NCI-H226 (cell line): ENCODE measurements around the gene SPATA2.
"Not testable (repeated sequence)": the region's sequence is repeated elsewhere in the genome, so short reads cannot be mapped to it uniquely, and the experiment has no call there.

ENCODE experiments used
- DNase-seq: peaks from one replicate; pipeline ENCODE4 v3.0.0-alpha.2; 2015

SPATA2 gene

DNA sequence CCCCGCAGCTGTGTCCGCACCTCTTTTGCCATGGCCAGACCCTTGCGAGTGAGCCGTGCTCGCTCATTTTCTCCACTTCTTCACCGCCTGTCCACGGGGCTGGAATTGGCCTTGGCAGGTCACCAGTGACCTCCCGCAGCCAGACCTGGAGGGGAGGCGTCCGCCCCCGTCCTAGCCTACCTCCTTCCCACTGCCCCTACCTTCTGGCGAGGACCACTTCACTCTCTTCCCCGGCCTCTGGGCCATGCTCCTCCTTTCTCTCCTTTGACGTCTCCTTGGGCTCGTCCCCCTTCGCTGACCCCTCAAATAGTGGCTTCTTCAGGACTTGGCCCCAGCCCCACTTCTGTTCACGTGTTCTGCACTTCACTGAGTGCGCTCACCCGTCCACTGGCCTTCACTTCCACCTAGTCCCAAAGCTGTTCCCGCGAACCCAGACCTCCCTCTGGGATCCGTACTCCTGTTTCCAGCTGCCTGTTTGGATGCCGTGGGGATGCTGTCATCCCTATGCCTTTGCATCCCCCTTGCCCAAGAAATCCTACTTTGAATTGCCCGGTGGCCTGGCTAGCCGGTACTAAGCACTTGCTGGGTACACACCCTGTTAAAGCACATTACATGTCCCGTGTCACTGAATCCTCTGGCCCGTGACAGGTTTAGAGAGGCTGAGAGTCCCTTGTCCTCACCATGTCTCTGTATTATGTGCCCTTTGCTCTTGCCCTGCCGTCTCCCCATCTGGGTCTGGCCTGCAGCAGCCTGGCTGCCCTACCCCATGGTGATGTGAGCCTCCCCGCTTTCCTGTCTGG lies 33.0 kb downstream of the SPATA2 start:
- no peak for DNase-seq

- DNase-seq = no peak
These were observed 34.4 kb downstream of the SPATA2 start for GRCh38 chr20:49880724-49881445.

DNA sequence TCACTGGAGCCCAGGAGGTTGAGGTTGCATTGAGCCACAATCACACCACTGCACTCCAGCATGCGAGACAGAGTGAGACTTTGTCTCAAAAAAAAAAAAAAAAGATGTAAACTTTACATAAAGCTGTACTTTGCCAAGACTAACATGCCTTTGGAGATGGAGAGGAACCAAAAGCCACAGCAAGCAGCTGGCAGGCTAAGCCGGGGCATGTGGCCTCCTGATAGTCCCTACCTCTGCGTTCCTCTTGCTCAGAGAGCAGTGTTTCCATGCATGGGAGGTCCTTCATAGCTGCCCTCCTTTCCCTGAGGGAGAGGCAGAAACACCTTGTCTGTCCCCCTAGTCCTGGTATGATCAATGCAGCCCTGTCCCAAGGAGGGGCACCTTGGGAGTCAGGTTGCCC lies 35.2 kb downstream of the SPATA2 start:
- no peak for DNase-seq

DNA sequence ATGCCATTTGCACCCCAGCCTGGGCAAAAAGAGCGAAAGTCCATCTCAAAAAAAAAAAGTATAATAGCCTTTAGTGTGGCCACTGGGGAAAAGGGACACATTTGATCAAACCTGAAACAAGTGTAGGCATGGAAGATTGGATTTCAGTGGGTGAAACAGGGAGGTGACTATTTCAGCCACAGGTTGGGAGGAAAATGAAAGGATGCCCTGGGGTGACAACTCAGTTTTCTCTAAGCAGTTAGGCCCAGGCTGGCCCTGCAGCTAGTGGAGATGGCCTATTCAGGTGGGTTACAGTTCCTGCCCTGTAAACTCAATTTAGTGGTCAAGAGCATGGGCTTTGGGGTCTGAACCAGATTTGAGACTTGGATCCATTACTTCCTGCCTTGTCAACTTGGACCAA lies 36.4 kb downstream of the SPATA2 start:
- no peak for DNase-seq

DNA sequence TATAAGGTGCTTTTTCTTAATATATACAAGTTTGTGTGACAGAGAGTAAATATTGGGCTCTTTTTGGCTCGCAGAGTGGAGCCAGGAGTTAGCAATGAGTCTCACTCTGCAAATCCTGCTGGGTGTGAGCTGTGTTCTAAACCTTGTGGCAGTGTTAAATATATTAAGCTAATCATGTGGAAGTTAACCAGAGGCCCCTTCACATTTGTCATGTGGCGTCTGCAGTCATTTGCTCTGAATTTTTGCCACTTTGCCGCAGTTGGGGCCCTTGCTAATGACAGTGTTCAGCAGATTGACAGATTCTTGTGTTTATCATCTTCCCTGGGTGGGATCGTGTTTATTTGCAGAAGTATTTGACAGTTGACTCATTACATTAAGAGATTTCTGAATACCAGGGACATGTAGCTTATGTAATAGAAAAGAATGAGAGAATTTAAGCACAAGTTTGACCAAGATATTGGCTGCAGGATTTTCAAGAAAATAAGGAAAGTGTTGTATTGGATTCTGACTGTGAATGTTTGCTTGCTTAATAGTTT lies 37.9 kb downstream of the SPATA2 start:
- DNase-seq = no peak

- DNase-seq = no peak
These were observed 40.6 kb downstream of the SPATA2 start for GRCh38 chr20:49874696-49875095.

DNA sequence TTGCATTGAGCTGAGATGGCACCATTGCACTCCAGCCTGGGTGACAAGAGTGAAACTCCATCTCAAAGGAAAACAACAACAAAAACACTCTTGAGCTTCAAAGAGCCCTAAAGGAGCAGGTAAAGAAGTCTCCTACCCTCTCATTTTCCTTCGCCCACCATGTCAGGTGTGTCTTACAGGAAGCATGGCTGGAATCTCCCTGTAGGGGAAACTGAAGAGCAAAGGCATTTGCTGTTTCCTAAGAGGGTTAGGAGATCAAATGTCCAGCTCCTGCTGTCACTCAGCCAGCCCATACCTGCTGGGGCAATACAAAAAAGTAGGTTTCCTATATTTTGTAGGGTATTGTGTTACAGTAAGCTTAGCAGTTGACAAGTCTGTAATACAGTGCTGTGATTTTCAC lies 43.3 kb downstream of the SPATA2 start:
- no peak for DNase-seq

- no peak for DNase-seq
These were observed 43.9 kb downstream of the SPATA2 start for GRCh38 chr20:49871391-49871948.

DNA sequence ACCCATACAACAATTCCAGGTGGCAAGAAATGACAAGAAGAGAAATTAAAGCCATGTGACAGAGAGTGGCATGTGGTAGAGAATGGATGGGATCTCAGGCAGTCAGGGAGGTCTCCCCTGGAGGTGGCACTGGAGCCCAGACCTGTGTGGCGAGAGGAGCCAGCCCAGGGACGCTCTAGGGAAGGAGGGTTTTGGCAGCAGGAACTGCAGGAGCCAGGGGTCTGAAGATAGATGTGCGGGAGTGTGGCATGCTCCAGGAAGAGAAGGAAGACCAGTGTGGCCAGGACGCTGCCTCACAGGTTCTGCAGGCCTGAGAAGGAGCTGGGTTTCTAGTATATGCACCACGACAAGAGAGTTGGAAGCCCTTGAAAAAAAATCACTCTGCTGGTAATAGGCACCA lies 45.1 kb downstream of the SPATA2 start:
- DNase-seq = no peak

DNA sequence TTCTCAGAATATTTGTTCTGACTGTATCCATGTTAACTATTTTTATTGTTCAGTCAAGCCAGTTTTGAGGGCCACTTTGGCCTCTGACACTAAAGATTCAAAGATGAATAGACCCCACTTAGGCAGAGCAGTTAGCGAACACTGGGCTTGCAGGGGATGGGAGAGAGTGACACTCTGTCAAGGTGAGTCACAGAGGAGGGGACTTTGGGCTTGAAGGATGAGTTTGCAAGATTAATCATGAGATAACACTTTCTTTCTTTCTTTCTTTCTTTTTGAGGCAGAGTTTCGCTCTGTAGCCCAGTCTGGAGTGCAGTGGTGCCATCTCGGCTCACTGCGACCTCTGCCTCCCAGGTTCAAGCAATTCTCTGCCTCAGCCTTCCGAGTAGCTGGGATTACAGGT lies 46.4 kb downstream of the SPATA2 start:
- DNase-seq = no peak

DNA sequence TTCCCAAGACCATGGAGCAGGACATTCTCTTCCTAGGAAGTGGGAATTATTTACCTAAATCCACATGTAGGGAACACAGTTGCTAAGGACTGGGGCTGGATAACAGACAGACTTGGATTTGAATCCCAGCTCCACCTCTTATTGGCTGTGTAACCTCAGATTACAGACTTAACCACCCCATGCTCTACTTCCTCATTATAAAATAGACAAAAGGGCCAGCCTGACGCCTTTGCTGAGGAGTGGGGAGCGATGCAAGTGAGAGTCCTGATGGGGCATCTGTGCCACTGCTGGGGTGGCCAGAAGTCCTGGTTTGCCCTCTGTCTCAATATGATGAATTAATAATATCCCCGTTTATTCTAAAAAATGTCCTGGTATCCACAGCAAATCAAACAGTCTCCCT lies 46.8 kb downstream of the SPATA2 start:
- DNase-seq = no peak

GRCh38 chr20:49867453-49868215 lies 47.7 kb downstream of the SPATA2 start:
- DNase-seq = no peak

- no peak for DNase-seq
These were observed 49.3 kb downstream of the SPATA2 start for GRCh38 chr20:49866051-49866450.

DNA sequence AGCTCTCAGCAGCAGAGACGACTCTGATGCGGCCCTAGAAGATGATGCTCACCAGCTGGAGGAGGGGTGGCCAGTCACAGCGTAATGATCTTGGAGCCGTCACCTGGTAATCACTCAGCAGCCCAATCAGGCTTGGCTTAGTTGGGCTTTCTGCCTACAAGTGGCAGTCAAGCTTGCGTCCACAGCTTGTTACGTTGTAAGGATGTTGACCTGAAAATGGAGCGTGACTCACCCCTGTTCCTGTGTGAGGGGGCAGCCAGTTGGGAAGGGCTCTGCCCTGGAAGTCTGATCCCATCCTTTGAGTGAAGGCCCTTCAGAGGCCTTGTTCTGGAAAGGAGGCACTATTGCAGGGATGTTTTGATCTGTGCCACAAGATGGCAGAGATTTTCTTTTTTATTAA lies 49.8 kb downstream of the SPATA2 start:
- DNase-seq = no peak

- DNase-seq = no peak
These were observed 51.7 kb downstream of the SPATA2 start for GRCh38 chr20:49863666-49864065.

DNA sequence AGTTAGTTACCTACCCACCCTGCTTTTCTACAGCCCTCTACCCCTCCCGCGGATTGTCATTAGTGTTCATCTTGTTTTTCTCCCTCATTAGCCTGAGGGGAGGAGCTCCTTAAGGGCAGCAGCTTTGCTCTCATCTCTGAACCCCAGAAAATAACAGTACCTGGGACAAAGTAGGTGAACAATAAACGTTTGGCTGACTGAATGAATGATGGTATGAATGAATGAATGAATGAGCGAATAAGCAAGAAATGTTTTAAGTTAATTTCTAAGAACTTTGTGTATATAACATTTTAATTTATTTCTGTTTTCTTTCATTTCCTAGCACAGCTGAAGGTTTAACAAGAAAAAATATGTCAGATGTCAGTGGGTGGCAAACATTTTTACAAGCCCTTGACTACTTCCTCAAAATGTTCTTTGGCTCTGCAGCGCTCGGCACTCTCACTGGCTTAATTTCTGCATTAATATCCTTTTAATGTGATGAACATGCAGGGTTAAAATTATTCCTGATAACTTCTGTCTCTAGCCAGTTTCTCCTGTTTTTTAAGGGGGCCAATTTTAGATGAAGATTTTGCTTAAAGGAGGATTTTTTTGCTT lies 52.6 kb downstream of the SPATA2 start:
- DNase-seq = no peak

GRCh38 chr20:49861232-49861631 lies 54.1 kb downstream of the SPATA2 start:
- not testable (repeated sequence) for DNase-seq

DNA sequence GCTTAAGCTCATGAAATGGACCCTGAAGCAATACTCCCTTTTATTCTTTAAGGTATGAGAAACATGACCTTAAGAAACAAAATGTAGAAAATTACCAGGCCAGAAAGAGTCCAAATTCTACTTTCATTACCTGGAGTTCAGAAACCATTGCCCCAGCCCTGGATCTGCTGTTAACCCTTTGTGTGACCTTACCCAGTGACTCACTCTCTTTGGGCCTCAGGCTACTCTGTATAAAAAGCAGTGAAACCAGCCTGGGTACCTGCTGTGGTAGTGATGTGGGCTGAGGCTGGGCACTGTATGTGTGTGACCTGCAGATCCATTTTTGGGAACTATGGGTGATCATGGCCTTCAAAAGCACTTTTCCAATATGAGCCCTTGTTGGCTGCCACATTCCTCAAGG lies 55.5 kb downstream of the SPATA2 start:
- DNase-seq = no peak

- no peak for DNase-seq
These were observed 56.3 kb downstream of the SPATA2 start for GRCh38 chr20:49859011-49859410.

DNA sequence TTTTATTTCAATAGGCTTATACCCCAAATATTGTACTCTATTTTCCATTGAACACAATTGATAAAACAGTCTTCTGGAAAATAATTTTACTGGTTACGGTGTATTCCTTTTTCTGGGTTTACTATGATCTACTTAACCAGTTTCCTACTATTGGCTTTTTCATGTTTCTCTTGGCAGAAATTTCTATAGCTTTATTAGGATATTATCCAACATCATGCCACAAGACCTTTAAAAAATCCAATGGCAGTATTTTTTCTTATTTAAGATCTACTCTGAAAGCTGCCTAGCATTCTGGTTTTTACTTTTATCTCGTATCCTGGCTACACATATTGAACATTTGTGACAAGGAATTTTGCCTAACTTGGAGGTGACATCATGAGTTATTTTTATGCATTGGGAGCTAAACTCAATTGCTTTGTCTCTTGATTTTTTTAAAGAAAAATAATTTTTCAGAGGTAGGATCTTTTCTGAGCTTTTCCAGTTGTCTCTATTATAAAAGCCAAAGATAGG lies 57.2 kb downstream of the SPATA2 start:
- no peak for DNase-seq

- DNase-seq = no peak
These were observed 58.4 kb downstream of the SPATA2 start for GRCh38 chr20:49856904-49857303.

DNA sequence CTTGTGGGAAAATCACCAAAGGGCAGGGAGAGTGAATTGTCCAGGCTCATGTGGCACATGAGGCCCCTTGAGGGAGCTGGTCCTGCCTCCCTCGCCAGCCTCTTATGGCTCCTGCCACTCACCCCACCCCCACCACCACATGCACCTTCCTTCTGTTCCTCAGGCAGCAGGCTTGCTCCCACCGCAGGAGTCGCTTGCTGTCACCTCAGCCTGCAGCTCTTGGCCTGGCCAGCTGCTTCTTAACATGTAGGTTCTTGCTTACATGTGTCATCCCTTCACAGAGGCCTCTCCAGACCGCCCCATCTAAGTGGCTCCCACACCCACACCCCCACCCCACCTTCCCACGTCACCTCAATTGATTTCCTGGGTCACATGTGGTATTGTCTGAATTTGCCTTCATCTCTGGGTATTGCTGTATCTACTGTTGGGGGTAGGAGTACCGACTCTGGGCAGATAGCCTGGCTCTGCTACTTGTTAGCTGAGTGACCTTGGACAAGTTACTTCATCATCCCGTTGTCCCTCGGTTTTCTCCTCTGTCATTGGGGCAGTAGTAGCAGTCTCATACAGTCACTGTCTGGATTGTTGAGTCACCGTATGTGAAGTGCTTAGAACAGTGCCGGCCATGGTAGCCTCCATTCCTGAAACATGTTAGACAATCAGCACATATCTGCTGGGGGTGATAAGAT lies 61.0 kb downstream of the SPATA2 start:
- DNase-seq = no peak
